ENCODE measurements around the gene NDUFAF7.
"Not testable (repeated sequence)": the region's sequence is repeated elsewhere in the genome, so short reads cannot be mapped to it uniquely, and the experiment has no call there.

NDUFAF7 gene

DNA sequence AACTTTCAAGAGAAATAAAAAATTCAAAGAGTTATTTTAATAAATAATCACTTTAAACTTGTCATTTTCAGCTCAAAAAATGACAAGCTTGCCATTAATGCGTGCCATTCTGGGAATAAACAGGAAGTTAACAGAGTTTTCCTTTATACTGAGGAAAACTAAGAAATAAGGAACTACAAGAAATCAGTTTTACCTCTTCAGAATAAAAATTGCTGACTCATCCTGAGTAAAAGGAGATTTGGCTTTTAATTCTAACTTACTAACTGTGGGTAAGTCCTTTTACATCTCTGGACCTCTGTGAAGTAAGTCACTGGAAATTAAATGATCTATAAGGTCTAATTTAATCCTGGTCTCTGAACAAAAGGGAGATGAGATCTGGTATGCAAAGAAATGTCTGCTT lies 16.2 kb upstream of the NDUFAF7 start:
- DNase-seq: no peak

DNA sequence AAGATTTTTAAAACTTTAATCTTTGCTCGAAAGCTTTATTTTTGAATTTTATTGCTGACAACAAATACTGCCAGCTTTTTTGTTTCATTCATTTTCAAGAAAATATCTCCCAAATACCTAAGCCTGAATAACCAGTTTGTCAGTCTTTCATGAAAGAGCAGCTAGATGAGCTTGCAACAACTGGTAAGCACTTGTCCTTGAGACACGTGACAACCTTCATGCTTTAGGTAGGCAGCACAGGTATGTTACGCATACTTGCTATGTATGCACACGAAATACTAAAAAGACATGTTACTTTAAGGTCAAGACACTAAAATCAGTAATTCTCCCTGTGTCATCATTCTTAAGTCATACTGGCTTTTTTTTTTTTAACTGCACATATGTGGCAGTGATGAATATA lies 12.4 kb upstream of the NDUFAF7 start:
- DNase-seq: no peak

GRCh38 chr2:37223131-37223530 lies 8.3 kb upstream of the NDUFAF7 start:
- no peak for DNase-seq

DNA sequence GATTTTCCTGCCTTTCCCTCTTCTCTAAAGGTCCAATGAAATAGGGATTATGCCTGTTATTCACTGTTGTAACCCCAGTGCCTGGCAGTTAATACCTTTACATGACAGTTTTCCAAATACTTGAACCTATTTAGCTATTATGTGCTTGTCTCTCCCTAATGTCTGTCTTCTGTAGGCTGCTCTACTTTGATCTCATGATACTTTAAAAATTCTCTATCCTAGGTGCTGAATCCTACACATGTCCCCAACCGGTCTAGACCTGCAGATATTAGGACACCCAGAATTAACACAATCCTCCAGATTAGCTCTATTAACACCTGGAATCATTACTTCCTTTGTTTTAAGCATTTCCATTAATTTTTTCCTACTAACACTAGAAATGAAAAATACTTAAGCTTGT lies 7.4 kb upstream of the NDUFAF7 start:
- no peak for DNase-seq

DNA sequence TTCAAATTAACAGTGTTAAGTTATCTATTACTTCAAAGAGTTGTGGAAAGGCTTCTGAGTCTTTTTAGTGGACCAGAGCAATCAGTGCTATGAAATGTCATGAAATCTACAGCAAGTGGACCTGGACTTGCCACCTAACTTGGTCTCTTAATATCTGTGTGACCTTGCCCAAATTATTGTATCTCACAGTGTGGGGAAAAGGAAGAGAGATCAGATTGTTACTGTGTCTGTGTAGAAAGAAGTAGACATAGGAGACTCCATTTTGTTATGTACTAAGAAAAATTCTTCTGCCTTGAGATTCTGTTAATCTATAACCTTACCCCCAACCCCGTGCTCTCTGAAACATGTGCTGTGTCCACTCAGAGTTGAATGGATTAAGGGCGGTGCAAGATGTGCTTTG lies 6.3 kb upstream of the NDUFAF7 start:
- not testable (repeated sequence) for DNase-seq

DNA sequence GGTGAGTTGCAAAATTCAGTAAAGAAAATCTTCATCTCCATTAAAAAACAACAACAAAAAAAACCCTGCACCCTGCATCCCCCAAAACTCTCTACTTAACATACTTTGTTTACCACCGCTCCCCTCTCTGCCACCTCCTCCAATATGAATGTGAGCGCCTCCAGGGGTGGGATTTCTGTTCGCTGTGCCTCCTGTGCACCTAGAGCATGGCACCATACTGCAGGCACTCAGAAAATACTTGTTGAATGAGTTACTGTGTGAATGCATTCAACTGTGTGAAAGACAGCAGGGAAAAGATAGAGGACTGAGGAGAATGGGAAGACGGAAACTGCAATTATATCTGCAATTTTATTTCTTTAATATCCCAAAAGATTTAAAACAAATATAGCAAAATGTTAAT lies 4.6 kb upstream of the NDUFAF7 start:
- DNase-seq: no peak

- DNase-seq: no peak
Observed at GRCh38 chr2:37228788-37229187, 2.7 kb upstream of the NDUFAF7 start.

GRCh38 chr2:37230581-37230980 lies 877 bp upstream of the NDUFAF7 start:
- DNase-seq: no peak

- peak in 7 of 14 donors; percentile 8 to 45 (median 18) for DNase-seq
Observed at GRCh38 chr2:37232131-37232933, 874 bp downstream of the NDUFAF7 start.

DNA sequence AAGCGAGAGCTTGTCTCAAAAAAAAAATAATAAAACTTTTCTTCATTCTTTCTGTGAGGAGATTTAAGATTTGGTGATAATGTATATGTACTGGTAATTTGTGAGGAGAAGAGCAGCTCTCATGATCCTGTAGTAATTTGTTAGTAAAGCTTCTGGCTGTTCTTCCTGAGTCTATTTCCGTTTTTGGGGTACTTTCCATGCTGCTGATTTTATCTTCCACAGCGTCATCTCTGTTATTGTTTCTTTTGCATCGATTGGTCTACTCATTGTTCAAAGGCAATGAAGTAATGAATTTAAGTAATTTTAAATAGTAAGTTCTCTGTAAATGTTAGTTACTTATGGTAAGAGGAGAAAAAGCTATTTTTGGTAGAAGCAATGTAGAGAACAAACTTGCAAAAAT lies 12.0 kb downstream of the NDUFAF7 start:
- DNase-seq: no peak

GRCh38 chr2:37244017-37244416 lies 12.6 kb downstream of the NDUFAF7 start:
- no peak for DNase-seq

DNA sequence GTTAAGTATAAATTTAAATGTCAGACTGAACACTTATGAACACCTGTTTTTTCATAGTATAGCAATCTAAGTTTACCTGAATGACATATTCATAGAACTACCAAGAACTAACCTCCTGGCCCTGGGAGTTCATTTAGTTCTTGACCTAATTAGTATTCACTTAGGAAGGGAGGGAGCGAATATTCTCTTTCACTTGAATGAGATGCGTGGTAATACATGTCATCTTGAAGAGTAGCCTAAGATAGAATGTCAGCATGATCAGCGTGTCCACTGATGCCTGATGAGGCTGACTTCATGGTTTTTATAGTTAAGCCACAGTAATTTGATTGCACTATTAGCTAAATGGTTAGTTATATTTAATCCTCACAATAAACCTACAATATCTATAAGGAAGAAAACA lies 13.3 kb downstream of the NDUFAF7 start:
- DNase-seq: no peak

DNA sequence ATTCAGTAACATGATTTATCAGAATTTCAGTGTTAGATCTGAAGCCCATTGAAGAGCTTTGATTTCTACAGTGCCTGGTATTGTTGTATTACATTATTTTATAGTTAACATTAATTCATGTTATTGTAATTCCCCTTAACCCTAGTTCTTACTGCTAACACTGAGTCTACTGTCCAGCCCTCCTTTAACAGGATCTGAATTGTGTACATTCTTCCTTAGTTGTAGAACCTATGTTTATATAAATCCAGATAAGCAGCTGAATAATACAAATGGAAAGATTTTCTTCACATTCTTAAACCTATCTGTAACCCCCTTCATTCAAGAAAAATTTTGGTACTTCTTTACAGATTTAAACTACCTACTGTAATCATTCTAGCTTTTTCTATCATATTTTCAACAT lies 14.7 kb downstream of the NDUFAF7 start:
- no peak for DNase-seq

DNA sequence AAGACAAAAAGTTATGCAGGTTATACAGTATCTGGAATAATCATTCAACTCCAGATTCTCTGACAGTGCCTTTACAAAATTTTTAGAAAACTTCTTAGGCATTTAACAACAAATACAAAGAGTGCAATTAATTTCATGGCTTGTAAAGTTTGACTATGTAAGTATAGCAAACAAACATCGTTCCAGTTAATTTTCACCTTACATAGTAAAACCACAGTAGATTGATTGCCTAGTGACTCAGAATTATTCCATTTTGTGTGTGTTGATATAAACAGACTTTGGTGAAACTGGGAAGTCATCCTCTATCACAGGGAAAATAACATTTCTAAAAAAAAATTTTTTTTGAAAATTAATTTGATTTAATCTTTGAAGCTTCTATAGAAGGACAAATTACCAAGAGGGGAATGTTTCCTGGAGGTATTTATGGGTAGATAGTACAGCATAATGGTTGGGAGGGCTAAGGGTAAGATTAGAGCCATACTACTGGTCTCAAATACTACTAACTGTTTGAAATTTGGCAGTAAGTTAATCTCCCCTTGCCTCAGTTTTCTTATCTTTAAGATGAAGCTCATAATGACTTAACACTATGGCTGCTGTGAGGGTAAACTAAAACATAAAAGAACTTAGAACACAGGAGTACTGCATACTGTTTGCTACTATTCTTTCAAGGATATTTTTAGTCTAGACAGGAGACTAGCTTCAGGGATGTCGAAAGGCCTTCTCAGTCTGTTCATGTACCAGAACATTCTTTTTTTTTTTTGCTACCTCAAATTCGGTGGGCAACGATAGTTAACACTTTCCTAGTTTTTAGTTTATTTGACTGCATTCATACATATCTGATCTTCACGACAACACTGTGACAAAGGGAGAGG lies 19.6 kb downstream of the NDUFAF7 start:
- no peak for DNase-seq

- no peak for DNase-seq
Observed at GRCh38 chr2:37262522-37262921, 31.1 kb downstream of the NDUFAF7 start.

- no peak for DNase-seq
Observed at GRCh38 chr2:37263839-37264238, 32.4 kb downstream of the NDUFAF7 start.

- DNase-seq: no peak
Observed at GRCh38 chr2:37267685-37268084, 36.2 kb downstream of the NDUFAF7 start.

- no peak for DNase-seq
Observed at GRCh38 chr2:37268111-37268510, 36.7 kb downstream of the NDUFAF7 start.

DNA sequence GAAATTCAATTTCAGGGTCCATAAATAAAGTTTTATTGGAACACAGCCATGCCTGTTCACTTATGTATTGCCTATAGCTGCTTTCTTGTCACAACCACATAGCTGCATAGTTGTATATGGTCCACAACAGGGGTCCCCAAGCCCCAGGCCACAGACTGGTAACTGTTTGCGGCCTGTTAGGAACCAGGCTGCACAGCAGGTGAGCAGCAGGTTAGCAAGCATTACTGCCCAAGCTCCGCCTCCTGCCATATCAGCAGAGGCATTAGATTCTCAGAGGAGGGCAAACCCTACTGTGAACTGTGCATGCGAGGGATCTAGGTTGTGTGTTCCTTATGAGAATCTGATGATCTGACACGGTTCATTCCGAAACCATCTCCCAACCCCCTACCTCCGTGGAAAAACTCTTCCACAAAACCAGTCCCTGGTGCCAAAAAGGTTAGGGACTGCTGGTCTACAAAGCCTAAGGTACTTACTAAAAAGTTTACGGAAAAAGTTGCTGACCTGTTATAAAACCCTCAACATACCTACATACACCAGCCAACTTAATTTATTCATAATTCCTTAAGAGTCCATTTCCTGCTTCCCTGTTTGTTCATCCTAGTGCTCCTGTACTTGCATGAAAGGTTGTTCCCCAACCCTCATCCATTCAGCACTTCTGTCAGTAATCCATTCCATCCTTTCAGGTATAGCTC lies 40.1 kb downstream of the NDUFAF7 start:
- no peak for DNase-seq

DNA sequence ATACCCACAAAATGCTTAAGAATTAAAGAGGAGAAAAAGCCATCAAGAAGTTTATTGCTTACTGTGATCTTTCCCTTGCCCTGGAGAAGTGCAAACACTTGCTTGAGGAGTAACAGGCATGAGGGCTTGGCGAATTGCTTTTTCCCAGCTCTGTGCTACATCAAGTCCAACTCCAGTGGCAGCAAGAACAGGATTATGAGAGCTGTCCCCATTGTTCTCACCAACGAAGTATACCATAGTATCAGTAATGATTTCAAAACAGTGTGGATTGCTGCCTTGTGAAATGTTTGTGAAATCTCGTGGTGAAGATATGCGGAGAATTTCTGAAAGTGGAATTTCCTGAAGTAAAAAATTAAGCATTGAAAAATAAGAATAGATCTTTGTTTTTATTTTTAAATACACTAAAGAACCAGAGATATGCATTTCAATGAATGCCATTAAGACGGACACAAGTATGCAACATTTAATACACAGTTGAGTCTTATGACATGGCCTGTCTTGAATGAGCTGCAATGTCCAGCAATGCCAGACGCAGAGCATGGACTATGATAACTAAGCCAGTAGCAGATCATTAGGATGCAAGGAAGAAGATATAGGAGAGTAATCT lies 43.0 kb downstream of the NDUFAF7 start:
- no peak for DNase-seq

GRCh38 chr2:37276291-37276690 lies 44.8 kb downstream of the NDUFAF7 start:
- no peak for DNase-seq

DNA sequence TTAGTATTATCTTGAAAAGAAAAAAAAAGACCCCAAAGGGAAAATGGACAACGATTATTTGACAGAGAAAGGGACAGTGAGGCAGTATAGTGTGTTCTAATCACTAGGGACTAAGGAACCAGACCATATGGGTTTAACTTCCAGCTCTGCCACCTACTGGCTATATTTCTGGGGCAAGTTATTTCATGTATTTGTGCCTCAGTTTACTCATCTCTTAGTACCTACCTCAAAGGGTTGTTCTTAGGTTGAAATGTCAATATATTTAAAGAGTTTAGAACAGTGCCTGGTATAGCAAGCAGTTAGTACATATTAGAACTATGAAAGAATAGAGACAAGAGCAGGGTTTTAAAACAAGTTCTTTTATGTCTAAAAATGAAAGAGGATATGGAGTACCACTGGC lies 50.5 kb downstream of the NDUFAF7 start:
- DNase-seq: no peak

DNA sequence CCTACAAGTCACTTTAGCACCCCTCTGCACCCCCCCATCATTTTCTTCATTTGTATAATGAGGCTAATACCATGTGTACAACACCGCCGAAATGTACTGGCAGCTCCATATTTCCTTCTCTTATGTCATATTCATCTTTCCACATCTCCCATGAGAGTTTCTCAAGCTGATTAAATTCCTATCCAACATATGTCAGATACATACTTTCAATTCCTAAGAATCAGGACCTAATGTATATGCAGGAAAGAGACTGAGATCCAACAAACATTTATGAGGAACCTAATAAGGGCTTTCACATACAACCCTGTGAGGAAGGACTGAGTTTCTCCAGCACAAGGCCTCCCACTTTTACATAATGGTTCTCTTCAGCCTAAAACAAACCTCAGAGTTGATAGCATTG lies 51.3 kb downstream of the NDUFAF7 start:
- DNase-seq: no peak

All from C1 segment of cervical spinal cord (tissue), 14 donors.